Ecto neural progenitor cell (in vitro differentiated cells): ENCODE results near the gene MYLK4.

ENCODE experiments used
- DNase-seq: peaks from one replicate; pipeline ENCODE4 v3.0.0-alpha.2; 2018; ENCODE audit warnings: low spot score

The MYLK4 gene

DNA sequence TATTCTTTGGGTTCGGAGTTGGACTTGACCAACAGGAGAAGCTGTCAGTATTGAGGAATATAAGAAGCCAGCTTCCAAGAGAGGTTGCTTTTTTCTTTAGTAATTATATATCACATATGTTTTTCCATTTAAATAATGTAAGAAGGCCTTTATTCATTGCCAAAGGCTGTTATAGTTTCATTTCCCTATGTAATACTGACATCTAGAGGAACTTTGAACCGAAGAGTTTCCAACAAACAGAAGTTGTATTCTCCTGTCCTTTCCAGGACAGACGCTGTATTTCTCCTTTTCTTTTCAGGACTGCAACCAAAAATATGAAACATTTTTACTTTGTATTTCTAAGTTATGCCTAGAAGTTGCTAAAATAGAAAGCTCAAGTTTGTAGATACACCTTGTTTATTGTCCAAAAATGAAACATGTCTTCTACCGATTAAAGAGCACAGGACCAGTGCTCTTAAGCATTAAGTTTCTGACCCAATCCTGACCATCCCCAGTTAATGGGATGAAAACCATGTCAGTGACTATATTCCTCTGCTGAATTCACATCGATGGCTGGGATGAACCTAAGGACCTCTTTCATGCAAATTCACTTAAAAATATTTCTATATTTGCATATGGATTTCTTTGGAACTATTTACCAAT is 55.1 kb downstream of the MYLK4 start:
- no peak for DNase-seq

DNA sequence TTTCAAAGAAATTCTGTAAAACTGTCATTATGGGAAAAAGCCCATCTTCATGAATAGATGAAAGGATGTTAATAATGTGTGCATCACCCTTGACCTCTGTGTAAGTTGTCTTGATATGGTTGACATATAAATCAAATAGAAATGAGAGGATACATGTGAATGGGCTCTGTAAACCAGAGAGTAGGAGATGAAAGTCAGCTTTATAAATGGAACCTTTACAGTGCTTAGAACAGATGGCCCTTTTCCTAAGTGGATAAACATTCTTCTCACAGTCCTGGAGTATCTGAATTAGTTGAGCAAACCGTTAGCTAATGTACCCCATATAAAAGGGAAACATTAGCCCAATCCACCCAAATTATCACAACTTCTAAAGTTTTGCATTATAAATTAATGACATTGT is 57.5 kb downstream of the MYLK4 start:
- DNase-seq = no peak

DNA sequence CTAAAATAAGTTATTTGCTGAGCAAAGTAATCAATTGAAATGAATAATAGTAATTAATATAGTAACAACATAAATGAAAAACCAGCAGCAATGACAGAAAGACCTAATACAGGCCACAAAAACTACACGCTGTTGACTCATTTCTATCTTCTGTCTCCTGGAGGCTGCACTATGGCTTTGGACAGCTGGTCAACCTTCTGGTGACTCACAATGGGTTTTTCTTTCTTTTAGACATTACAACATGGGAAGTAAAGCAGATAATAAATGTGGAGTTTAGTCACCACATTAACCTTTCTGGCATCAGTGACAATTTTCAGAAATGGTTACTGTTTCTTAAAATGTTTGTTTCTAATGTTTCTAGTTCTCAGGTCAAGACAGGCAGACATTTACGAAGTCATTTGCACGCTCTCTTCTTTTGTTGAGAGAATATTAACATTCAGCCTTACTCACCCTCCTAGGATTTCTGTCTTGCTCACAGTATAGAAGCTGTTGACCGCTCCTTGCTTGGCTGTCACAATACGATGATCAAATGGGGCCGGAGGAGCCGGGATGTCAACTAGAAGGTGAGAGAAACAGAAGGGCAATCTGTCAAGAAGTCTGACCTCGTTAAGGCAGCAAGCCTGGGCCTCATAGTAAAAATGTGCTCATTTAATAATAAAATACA is 62.2 kb downstream of the MYLK4 start:
- no peak for DNase-seq

DNA sequence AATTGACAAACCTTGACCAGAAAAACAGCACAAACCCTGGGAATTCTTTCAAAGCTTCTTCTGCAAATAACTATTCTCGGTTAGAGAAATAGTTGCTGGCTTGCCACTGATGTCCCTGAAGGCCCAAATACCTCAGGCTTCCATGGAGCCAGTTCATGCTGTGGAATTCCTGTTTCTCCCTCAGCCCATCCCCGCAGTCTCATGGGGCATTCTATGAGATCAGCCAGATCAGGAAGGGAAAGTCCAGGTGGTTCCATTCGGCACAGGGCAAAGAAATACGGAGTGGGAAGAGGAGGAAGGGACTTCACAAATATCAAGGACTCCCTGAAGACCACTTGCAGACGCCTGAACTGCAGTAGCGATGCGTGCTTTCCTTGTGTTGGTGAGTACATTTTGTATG is 63.3 kb downstream of the MYLK4 start:
- DNase-seq = no peak

DNA sequence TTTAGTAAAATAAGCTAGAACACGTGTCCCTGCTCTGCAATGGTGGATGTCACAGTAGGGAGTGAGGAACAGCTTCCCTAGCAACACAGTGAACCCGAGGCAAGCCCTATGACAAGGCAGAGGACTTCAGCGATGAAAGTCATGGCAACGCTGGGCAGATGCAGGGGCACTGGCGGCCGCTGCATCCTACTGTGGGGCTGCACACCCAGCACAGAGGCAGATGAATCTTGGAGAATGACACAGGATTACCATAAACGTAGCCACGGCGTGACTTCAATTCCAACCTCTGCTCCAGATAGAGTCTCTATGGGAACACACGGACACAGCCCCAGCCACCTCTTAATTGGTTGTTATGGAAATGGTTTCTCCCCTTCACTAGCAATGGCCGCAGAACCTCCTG is 64.2 kb downstream of the MYLK4 start:
- no peak for DNase-seq

DNA sequence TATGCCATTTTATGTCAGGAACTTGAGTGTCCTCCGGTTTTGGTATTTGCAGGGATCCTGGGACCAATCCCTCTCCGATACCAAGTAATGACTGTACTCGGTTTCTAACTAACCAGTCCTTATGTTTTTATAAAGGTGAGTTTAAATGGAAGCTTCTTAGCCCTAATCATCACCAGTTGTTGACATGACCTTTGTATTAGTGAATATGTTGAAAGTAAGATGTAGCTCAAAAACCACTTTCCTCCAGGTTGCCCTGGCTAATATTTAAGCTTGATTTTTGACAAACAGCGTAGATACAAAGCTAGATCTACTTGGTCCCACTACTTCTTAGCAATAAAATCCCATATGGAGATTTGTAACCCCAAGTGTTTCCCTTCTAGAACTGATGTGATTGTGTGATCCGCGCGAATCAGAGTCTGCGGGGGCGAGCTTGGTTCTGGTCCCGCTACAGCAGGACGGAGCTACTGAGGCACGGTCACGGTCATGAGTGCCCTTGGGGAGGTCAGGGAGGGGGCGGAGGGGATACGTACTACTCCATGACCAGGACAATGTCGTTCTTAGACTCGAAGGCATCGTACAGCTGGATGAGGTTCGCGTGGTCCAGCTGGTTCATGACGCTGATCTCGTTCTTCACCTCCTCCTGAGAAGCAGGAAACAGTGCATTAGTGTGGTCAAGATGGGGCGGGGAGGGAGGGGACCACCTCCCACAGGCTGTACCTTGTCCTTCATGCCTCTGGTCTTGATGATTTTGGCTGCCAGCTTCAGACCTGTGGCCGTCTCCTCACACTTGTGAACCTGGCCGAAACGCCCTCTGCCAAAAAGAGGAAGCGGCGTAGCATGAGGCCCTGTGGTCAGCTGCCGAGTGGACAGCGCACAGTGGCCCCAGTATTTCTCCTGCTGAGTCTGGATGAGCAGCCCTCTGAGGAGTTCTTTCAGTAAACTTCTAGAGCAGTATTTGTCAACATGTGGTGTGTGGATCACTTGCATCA is 65.7 kb downstream of the MYLK4 start:
- no peak for DNase-seq

DNA sequence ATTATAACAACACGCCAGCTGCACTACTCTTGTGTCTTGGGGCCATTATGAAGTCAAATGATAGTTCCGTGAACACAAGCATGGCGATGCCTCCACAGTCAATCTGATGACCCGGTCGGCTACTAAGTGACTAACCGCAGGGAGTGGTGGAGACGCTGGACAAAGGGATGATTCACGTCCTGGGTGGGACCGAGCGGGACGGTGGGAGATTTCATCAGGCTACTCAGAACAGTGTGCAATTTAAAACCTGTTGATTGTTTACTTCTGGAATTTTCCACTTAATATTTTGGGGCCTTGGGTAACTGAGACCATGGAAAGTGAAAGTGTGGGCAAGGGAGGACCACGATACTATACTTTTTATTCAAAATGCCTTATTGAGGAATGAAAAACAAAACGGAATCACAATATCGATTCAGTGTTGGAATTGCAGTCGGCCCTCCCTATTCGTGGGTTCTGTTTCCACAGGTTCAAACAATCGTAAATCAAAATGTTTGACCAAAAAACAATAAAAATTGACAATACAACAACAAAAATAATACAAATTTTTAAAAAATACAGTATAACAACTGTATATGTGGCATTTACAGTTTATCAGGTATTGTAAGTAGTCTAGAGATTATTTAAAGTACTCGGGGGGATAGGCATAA is 66.5 kb downstream of the MYLK4 start:
- DNase-seq = no peak

DNA sequence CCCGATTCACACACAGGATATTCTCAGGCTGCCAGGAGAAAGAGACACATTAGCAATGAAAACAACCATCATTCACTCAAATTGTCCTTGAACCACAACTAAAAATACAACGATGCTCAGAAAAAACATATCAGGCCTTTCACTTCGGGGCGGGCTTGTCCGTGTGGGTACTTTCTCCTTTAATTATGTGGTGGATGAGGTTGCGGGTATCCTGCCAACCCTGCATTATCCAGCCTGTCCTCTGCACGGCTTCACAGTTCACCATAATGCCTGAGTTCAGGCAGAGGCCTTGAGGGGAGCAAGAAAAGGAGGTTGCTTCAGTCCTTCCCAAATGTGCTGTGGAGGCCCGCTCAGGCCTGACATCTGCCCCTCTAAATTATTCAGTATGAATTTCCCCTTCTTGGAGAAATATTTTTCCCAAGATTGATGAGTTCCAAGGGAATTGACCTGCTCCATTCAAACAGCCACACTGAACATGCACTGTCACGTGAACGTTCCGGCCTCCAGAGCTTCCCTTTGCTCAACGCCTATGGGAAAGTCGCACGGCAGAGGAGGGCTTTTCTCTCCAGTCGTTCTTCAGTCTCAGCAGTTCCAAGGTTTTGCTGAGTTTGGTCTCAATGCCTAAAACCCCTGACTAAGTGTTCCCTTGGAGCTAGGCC is 70.3 kb downstream of the MYLK4 start:
- no peak for DNase-seq

DNA sequence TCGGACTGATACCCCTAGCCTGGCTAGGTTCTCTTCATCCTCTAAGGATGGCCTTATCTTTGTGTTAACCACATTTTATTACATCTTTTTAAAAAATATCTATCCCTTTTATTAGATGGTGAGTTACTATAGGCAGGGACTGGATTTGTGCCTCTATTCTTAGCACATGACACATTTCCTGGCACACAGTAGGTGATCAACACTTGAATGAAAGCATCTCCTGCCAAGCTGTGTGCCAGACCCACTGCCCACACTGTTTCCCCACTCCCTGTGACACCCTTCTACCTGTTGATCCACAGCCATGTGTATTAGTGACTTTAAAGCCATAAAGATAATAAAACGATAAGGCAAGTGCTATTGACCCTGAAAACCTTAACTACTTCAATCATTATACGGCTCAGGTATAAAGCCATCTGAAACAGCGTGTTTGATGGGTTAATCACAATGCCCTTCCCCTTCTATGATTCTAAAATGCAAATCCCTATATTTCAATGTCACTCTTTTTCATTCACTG is 73.6 kb downstream of the MYLK4 start:
- DNase-seq = no peak

DNA sequence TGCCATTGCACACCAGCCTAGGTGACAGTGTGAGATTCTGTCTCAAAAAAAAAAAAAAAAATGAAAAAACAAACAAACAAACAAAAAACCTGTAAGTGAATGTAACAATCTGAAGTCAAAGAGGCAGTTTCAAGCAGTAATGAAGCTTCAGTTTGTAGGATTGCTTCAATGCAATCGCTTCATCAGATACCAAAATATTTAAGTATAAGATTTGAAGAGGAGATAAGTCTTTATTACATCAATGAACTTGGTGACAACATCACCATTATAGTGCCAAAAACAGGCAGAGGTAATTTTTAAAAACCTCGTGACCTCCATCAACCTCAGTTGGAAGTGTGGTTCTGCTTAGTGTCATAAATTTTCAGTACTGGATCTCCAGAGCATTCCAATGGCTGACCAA is 74.7 kb downstream of the MYLK4 start:
- DNase-seq = no peak

DNA sequence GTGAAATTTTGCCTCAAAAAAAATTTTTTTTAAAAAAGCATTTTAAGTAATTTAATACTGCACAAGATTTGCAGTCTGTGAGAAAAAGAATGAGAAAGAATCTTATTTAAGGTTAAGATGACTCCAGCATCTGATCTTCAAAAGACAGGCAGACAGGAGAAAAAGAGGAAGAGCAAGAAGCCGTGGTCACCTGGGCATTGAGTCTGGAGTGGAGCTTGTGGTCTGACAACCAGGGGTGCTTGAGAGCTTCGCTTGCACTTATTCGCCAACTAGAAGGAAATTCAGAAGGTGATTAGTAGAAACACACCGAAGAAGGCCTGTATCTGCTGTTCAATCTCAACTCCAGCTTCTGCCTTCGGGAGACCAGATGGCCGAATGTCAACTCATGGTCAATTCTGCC is 75.9 kb downstream of the MYLK4 start:
- no peak for DNase-seq

DNA sequence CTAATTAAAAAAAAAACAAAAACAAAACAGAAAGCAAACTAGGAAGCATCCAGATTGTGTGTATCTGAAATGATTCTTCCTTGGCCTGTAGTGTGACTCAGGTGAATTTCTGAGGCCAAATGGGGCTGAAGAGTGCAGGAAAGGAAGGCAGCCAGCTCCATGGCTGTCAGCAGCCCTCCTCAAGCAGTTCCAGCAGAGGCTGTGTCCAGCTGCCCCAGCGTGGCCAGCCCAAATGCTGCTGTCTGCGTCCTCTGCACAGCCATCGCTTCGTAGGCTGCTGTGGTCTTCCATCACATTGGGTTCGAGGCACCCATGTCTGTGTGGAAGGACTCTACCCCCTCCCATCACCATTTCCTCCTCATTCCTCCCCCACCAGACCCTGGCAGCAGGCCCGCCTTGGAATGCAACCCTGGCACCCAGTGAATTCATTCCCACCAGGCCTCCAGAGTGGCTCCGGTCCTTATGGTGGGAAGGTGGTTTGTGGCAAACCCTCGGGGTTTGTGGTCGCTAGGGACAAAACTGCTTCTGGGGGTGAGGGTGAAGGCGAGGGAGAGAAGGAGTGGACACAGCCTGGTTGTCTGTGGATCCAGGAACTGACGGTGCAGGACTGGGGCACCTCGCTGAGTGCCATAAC is 81.5 kb downstream of the MYLK4 start:
- DNase-seq = no peak

DNA sequence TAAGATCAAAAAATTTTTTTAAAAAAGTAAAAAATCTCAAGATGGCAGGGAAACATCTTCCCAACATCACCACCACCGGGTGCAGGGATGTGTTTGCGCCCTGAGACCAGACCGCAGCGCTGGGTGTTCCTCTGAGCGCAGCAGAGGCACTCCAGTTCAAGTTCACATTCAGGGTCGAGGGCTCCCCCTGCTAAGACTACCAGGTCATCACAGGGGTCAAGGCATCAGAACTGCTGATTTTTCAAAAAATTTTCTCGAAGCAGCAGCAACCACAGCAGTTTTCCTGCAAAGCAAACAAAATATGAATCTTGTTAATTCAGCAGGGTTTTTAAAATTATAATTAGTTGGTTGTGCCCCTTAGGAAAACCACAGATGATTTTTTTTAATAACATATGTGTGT is 83.1 kb downstream of the MYLK4 start:
- DNase-seq = no peak

DNA sequence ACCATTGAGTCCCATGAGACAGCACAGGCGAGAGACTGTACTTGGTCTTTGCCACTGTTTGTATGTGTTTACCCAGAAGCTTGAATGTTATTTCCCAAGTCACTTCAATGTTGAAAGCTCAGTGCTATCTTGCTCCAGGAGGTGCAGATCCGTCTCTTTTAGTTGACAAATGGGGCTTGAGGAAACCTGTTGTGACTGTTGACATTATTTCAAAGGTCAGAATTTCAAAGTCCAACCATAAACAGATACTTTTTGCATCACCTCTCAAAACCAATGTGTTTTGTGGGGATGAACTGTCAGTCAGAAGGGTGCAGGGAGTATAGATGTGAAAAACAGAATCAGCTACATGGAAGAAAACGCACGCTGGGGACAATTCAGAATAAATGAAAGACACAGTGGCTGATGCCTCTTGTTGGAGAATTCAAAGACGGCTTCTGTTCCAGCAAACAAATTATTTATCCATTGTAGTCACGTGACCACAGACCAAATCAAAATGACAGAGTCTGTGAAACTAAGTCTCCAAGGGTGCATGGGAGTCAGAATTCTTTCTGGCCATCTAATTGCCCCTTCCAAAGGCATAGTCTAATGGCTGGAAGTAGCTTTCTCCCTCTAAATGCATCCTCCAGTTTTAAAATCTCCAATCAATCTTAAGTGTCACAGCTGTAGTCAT is 83.7 kb downstream of the MYLK4 start:
- no peak for DNase-seq

DNA sequence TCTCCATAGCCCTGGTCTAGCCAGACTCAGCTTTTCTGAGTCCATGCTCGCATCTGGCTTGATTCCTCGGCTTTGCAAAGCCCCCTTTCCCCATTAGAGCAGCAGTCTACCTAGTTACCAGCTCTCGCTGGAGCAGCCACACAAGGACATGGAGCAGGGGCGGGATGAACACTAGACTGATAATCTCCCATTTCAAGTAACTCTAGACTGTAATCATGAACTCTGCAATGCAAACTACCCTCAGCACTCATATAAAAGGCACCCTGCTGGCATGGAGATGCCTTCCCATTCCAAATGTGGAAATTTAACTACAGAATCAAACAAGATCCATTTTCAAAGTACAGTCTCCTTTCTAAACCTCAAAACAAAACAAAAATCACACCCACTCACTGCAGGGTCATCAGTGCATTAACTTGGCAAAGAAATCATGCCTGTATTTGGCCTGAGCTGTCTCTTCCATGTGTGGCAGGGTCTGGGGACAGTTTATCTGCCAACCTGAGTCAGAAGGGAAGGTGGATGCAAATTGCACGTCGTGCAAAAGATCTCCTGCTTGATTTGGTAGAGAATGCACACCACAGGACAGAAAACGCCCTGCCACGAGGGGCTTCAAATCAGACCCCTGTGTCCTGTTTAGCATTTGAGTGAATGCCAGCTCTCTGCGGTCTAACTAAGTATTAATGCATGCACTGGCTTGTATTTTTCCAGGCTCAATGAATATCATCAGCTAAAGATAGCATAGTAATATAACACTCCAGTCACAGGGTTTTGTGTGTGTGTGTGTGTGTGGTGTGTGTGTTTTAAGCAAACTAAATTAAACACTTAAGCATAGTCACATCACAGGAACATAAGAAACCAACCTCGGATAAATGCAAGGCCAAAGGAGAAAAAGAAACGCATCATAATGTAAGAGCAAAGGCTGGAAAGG is 85.3 kb downstream of the MYLK4 start:
- DNase-seq = no peak

DNA sequence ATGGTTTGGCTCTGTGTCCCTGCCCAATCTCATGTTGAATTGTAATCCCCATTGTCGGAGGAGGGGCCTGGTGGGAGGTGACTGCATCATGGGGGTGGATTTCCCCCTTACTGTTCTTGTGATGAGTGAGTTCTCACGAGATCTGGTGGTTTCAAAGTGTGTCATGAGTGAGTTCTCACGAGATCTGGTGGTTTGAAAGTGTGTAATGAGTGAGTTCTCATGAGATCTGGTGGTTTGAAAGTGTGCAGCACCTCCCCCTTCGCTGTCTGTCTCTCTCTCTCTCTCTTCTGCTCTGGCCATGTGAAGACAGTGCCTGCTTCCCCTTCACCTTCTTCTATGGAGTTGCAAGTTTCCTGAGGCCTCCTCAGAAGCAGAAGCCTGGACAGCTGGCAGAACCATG is 87.6 kb downstream of the MYLK4 start:
- DNase-seq = no peak

DNA sequence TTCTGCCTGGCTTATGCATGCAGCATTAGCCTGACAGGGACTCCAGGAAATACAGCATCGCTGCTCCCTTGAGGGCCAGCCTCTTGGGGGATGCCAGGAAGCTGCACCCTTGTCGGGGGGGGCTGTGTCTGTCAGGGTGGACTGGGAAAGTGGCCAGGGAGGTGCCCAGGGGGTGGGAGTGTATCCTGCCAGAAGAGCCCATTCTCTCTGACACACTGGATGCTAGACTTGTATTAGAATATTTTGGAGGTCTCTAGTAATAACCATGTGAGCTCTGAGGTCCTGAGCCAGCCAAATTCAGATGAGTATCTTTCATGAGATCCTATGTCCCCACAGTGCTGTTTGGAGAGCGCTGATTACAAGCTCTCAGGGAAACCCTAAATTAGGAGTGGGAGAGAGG is 89.1 kb downstream of the MYLK4 start:
- DNase-seq = no peak

DNA sequence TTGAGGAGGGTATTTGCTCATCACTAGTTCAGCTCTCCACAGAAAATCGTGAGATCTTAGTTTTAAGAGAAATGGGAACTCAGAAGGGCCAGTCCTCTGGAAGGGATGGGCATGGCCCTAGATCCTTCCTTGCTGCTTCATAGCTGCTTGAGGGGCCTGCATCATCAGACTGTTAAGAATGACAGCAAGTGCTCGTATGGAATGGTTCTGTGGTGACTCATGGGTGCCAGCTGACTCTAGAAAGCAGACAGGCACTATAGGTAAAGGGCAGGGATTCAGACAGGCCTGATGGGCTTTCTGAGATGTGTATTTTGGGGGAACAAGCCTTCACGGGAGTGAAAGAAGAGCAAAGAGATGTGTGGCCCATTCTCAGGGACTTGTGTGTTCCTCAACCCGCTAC is 90.8 kb downstream of the MYLK4 start:
- DNase-seq = no peak

DNA sequence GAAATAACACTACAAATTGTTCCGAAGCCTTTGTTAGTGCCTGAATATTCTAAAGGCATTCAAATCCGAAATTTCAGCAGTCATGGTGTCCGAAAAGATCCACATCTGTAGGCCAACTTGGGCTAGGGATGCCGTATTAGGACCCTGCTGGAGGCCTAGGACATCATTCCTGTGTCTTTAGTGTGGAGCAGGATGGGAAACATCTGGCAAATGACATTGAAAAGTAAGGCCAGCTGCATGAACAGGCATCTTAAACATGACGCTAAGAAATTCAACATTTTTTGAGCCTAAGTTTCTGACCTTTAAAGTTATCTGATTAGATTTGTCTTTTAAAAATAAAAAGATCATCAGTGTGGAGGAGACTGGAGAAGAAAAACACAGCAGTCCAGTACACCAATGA is 91.3 kb downstream of the MYLK4 start:
- no peak for DNase-seq

DNA sequence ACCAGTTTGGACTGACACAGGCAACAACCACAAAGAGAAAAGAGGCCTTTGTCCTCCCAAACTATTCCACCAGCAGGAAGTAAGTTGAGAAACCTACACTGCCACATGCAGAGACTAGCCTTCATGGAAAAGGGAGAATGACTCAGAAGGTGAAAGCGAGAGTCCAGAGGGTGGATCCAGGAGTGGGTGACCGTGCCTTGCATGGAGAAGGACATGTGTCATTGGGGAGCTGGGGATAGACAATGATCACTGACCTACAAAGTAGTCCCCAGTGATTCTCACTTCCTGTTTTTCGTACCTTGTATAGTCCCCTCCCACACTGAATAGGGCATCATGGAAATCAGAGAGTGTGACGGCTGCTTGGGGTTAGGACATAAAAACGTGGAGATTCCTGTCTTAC is 91.9 kb downstream of the MYLK4 start:
- DNase-seq = no peak
